T-cell (primary cell): ENCODE results near the gene RNF10. TPM values are rescaled to one million over a fixed set of nuclear protein-coding genes. Genes with fewer than 3 reads are reported as not detected.

ENCODE experiments used
- ATAC-seq, 4 experiments: fragments of 200-7000 bp in 3 of 4; fragments of 150-1000 bp in 1 of 4; cut with Tn5 transposase; replicated peaks in 1 of 4; 1 replicate in 3 of 4; 2 replicates in 1 of 4; pipeline ENCODE4 v1.10.0; 2021; ENCODE audit warnings: moderate library complexity in 3 of 4, mild to moderate bottlenecking in 2 of 4, moderate number of reproducible peaks in 1 of 4
- CTCF ChIA-PET, 2 donors: fragments of 300-600 bp; sonication (Branson Sonifier 250); formaldehyde crosslinking; loops; one replicate each; lab custom pipeline; 2022; ENCODE audit warnings: antibody characterized with exemption in 2 of 2; lab: Charles Lee
- POLR2A ChIA-PET, 2 donors: fragments of 300-600 bp; sonication (Branson Sonifier 250); formaldehyde crosslinking; loops; one replicate each; lab custom pipeline; 2022; ENCODE audit warnings: antibody characterized with exemption in 2 of 2; lab: Charles Lee
- DNase-seq, 35 experiments: peaks; one replicate each; pipeline versions ENCODE4 v3.0.0 to v3.0.0-alpha.2; 2013 to 2023
- H3K27ac ChIP-seq: one replicate; pipeline ENCODE4 v1.5.1; 2013; ENCODE audit warnings: low read length
- H3K27me3 ChIP-seq, 2 experiments: replicated peaks in 1 of 2; 1 replicate in 1 of 2; 2 replicates in 1 of 2; pipeline versions ENCODE4 v1.6.1 to v1.7.0; 2013; ENCODE audit warnings: low read length in 1 of 2, mixed read lengths in 1 of 2; ENCODE audit not compliant: control insufficient read depth in 2 of 2, insufficient read depth in 2 of 2; ENCODE audit errors: extremely low read depth in 1 of 2
- H3K36me3 ChIP-seq, 2 donors: 1 replicate in 1 of 2; 2 replicates in 1 of 2; pipeline versions ENCODE4 v1.6.1 to v1.7.0; 2013; ENCODE audit warnings: low read length in 1 of 2; ENCODE audit not compliant: control insufficient read depth in 2 of 2, insufficient read depth in 1 of 2; ENCODE audit errors: extremely low read depth in 1 of 2
- H3K4me1 ChIP-seq, 2 experiments: 1 replicate in 1 of 2; 2 replicates in 1 of 2; pipeline versions ENCODE4 v1.6.1 to v1.7.0; 2013; ENCODE audit warnings: low read length in 2 of 2, mixed read lengths in 1 of 2; ENCODE audit not compliant: insufficient read depth in 2 of 2, control insufficient read depth in 1 of 2; ENCODE audit errors: extremely low read depth in 1 of 2
- H3K4me3 ChIP-seq, 2 donors: 1 replicate in 1 of 2; 2 replicates in 1 of 2; pipeline versions ENCODE4 v1.5.1 to v1.7.0; 2013; ENCODE audit warnings: mild to moderate bottlenecking in 2 of 2, low read length in 1 of 2, moderate library complexity in 1 of 2; ENCODE audit not compliant: control insufficient read depth in 1 of 2; ENCODE audit errors: extremely low read depth in 1 of 2
- H3K9me3 ChIP-seq: 2 replicates; pipeline ENCODE4 v1.7.0; 2013
- H3K27ac Mint-ChIP-seq, 2 donors: one replicate each; pipeline ENCODE4 v1.8.0; 2020 to 2021; ENCODE audit warnings: mild to moderate bottlenecking in 2 of 2, mixed read lengths in 2 of 2
- H3K27me3 Mint-ChIP-seq, 2 donors: one replicate each; pipeline ENCODE4 v1.8.0; 2021 to 2022; ENCODE audit warnings: mixed read lengths in 2 of 2
- H3K36me3 Mint-ChIP-seq: one replicate; pipeline ENCODE4 v1.8.0; 2021; ENCODE audit warnings: mixed read lengths
- H3K4me1 Mint-ChIP-seq, 3 donors: one replicate each; pipeline ENCODE4 v1.8.0; 2020 to 2022; ENCODE audit warnings: mixed read lengths in 3 of 3, mild to moderate bottlenecking in 1 of 3
- H3K4me3 Mint-ChIP-seq, 3 donors: one replicate each; pipeline ENCODE4 v1.8.0; 2020 to 2022; ENCODE audit warnings: mild to moderate bottlenecking in 3 of 3, mixed read lengths in 3 of 3, moderate library complexity in 3 of 3
- H3K9me3 Mint-ChIP-seq, 3 donors: one replicate each; pipeline ENCODE4 v1.8.0; 2020 to 2022; ENCODE audit warnings: mixed read lengths in 3 of 3
- WGBS: methylation state at CpG from one replicate; pipeline ENCODE4 v1.1.5; 2013; ENCODE audit warnings: missing lambda C conversion rate; ENCODE audit not compliant: insufficient coverage; 5-methylcytosine and 5-hydroxymethylcytosine counted together
- total RNA-seq, 35 experiments: library from RNA in 6 of 35; stranded (reverse) in 6 of 35; fragments of 120-200 nt in 1 of 35; gene quantifications; one replicate each; pipeline versions ENCODE4 v1.2.1 to v1.2.4 and lab custom pipeline; 2013 to 2026

RNF10 gene
- total RNA-seq, 5 donors from 2014 or later (not counting 1 experiment from before 2014, with no cell fraction given): 204 to 348 (median 222) TPM

DNA sequence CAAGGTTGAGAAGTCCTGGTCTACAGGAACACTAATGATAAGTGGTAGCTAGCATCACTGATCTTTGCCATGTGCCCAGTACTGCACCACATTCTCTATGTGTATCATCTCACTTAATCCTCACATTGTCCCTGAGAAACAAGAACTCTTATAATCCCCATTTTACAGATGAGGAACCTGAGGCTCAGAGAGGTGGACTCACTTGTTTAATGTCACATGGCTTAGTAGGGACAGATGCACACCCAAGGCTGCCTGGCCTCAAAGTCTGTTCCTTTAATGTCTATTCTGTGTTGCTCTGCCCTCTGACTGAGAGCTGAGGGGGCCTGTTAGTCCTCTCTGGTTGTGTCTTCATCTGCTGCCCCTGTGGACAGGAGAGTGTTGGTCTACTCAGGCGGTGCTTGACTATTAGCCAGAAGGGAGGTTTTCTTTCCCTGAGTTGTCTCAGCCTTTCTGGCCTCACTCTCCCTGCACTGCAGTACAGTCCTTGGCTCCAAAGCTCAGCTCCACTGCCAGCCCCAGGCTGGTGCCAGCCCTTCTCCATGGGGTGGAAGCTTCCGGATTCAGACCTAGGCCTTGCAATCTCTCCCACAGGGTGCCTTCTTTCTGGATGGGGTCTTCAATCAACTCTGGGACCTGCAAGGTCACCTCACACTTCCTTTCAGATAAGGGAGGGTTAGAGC, 43.2 kb upstream of the RNF10 start:
- ChIA-PET CTCF (interaction anchor here in 1 of 2 donors (0.6 kb wide), 1 partner anchor 619 kb away, joined by 3 read pairs; no protein-coding TSS in a partner anchor), POLR2A (interaction anchor here in 1 of 2 donors (0.6 kb wide), 1 partner anchor 538 kb away, joined by 3 read pairs; no protein-coding TSS in a partner anchor)
- no peak overlapping the region for H3K4me3 ChIP-seq
- H3K27ac Mint-ChIP-seq: no peak overlapping the region
- no peaks in the 10 kb centered on the region for H3K9me3 Mint-ChIP-seq
- ATAC-seq (no peak), DNase-seq (no peak)
- H3K36me3 Mint-ChIP-seq: no peaks in the 10 kb centered on the region
- H3K4me1 Mint-ChIP-seq: peaks cover 5 to 10% (median 10%) of the 10 kb centered on the region in 3 donors
- H3K9me3 ChIP-seq: no peaks in the 10 kb centered on the region
- H3K4me1 ChIP-seq: peaks cover 4 to 6% of the 10 kb centered on the region in 2 experiments
- H3K27me3 ChIP-seq: no peaks in the 10 kb centered on the region
- H3K27ac ChIP-seq: no peak overlapping the region
- H3K27me3 Mint-ChIP-seq: no peaks in the 10 kb centered on the region
- no CpG with 5 or more reads among the region's 2 CpGs for WGBS
- H3K4me3 Mint-ChIP-seq: no peak overlapping the region
- H3K36me3 ChIP-seq: no peaks in the 10 kb centered on the region

DNA sequence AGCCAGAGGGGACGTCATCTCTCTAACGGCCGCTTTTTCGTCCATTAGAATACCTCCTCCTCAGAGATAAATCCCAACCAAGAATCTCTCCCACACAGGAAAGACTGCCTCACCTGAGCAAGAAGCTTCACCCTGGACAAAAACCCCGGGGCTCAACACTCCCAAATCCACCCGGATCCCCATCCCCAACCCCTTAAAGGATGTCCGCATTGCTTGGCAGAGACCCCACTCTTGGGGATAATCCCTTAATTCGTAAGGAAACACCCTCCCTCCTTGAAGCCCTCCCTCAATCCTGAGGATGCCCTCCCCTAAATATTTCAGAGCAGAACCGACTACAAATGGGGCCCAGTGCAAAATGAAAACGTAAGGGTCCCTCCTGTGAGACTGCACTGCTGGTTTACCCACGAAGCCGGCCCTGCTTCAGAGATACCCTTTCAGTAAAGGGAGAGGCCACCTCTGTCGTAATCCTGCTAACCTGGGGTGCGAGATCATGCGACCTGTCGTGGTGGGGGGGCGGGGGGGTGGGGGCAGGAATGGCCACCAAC, 38.9 kb upstream of the RNF10 start:
- Mint-ChIP-seq H3K4me3 (peak overlapping the region; percentile 88 to 96 (median 91)), H3K9me3 (no peaks in the 10 kb centered on the region), H3K36me3 (peaks cover 10% of the 10 kb centered on the region), H3K4me1 (peaks cover 24 to 33% (median 25%) of the 10 kb centered on the region in 3 donors), H3K27me3 (no peaks in the 10 kb centered on the region), H3K27ac (peak overlapping the region; percentile 21 to 68)
- ATAC-seq: peak in 3 of 4 experiments; percentile 1 to 3 (median 1)
- H3K36me3 ChIP-seq: peaks cover 0 to 6% of the 10 kb centered on the region in 2 donors
- H3K4me1 ChIP-seq: peaks cover 15 to 16% of the 10 kb centered on the region in 2 experiments
- no peaks in the 10 kb centered on the region for H3K9me3 ChIP-seq
- H3K27ac ChIP-seq: peak overlapping the region; percentile 63
- 63% methylated on average over 12 of the region's 17 CpGs for WGBS
- POLR2A ChIA-PET: interaction anchor here (0.5 to 2.1 kb wide), 6 partner anchors 10 to 294 kb away, joined by 3 to 6 read pairs (median 3); partner anchors contain the start of genes COQ5 (in 1 of the 2) and RPLP0 (in 1 of the 2)
- DNase-seq: peak in 2 of 35 experiments; percentile 3 to 4
- CTCF ChIA-PET: interaction anchor here in 1 of 2 donors (0.6 to 1.6 kb wide), 3 partner anchors 26 to 169 kb away, joined by 3 to 9 read pairs (median 5); partner anchors contain the start of gene SRSF9
- no peaks in the 10 kb centered on the region for H3K27me3 ChIP-seq
- peak overlapping the region; percentile 83 to 97 for H3K4me3 ChIP-seq

DNA sequence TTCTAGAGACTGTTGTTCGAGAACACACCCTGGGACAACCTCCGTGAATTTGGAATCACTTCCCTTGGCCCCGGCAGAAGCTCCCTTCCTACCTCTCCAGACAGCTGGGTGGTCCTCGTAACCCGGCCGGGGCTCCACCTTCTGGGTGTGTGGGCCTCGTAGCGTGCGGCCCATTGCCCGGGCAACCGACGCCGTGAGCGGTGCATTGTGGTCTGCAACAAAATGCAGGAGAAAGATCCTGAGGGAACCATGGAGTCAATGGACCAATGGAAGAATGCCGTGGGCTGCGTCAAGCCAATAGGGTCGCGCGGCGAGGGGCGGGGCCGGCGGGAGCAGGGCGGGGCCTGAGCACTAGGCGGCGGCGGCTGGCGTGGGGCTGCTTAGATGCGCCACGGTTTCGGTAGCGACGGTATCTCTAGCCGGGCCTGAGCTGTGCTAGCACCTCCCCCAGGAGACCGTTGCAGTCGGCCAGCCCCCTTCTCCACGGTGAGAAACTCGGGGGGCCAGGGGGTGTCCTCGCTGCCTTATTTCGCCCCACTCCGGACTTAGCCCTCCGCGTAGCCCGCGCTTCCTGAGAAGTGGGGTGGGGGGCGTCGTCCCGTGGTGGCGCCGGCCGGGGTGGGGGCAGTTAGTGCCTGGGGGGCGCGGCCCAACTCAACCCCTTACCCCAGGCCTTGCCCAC, 38.3 kb upstream of the RNF10 start, which contains the start of gene DYNLL1:
Gene DYNLL1, plus strand, starts transcription at position 383 of the 682 bp plus-strand sequence. CDS start 309 bp downstream, outside the sequence.
- Mint-ChIP-seq H3K9me3 (no peaks in the 10 kb centered on the region), H3K4me1 (peaks cover 29 to 37% (median 31%) of the 10 kb centered on the region in 3 donors), H3K27me3 (no peaks in the 10 kb centered on the region), H3K36me3 (peaks cover 15% of the 10 kb centered on the region), H3K27ac (peak within 1 kb of the TSS; percentile 90 to 93), H3K4me3 (peak within 1 kb of the TSS; percentile 88 to 96 (median 91))
- ChIA-PET CTCF (interaction anchor here (0.6 to 1.6 kb wide), 8 partner anchors 25 to 1368 kb away, joined by 3 to 9 read pairs (median 4); partner anchors contain the start of gene SRSF9 (in 1 of the 2)), POLR2A (interaction anchor here (0.6 to 2.1 kb wide), 9 partner anchors 9 to 295 kb away, joined by 3 to 10 read pairs (median 3); partner anchors contain the start of genes COQ5 (in 1 of the 2), RNU4-2 (in 1 of the 2) and RPLP0 (in 1 of the 2))
- peaks cover 15 to 16% of the 10 kb centered on the region in 2 experiments for H3K4me1 ChIP-seq
- no peaks in the 10 kb centered on the region for H3K9me3 ChIP-seq
- H3K36me3 ChIP-seq: peaks cover 0 to 9% of the 10 kb centered on the region in 2 donors
- H3K27ac ChIP-seq: peak within 1 kb of the TSS; percentile 63
- H3K27me3 ChIP-seq: no peaks in the 10 kb centered on the region
- H3K4me3 ChIP-seq: peak within 1 kb of the TSS; percentile 83 to 97
- DNase-seq (peak; percentile 89 to 99 (median 95)), ATAC-seq (peak; percentile 95 to 99 (median 97))
- WGBS: 0% methylated on average over 22 of the region's 53 CpGs

DNA sequence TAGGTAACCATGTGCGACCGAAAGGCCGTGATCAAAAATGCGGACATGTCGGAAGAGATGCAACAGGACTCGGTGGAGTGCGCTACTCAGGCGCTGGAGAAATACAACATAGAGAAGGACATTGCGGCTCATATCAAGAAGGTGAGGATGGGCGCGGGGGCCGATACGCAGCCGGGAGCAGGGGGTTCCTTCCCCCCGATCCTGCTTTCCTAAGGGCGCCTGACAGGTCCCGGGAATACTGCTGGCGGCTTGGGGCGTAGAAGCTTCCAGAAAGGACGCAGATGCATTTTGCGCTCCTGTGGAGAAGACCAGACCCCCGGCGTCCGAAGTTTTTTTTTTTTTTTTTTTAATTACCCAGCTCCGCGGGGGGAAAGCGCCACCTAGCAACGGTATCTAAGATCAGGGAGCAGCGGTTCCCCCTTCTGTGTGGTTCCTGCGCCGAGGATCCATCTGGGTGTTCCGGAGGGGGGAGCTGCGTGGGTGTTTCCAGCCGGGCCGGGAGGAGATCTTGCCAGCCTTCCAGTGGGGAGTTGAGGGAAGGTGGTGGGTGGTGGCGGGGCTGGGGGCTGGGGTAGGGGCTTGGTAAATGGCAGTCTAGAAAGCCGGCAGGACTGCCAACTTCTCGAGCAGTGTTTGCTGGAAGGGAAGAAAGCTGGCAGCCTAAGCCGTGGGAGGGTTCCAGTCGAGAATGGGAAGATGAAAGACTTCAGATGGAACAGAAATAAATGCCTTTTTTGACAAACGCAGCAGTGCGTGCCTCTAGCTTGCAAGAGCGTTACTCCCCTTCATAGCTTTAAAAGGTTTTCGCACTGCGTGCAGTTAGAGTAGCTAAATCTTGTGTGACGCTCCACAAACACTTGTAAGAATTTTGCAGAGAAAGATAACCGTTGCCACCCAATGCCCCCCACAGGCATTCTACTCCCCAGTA, 37.5 kb upstream of the RNF10 start:
- H3K36me3 Mint-ChIP-seq: peaks cover 15% of the 10 kb centered on the region
- no peaks in the 10 kb centered on the region for H3K9me3 ChIP-seq
- peak overlapping the region; percentile 42 for H3K27ac ChIP-seq
- ChIA-PET CTCF (interaction anchor here (0.6 to 1.6 kb wide), 10 partner anchors 23 to 1570 kb away, joined by 3 to 9 read pairs (median 4); partner anchors contain the start of gene SRSF9 (in 1 of the 2)), POLR2A (interaction anchor here (0.6 to 2.1 kb wide), 11 partner anchors 9 to 295 kb away, joined by 3 to 10 read pairs (median 3); partner anchors contain the start of genes COQ5 (in 2 of the 2), RNU4-2 (in 1 of the 2) and RPLP0 (in 1 of the 2))
- H3K4me3 Mint-ChIP-seq: peak overlapping the region; percentile 88 to 96 (median 91)
- peaks cover 15 to 16% of the 10 kb centered on the region in 2 experiments for H3K4me1 ChIP-seq
- no peaks in the 10 kb centered on the region for H3K27me3 ChIP-seq
- no peaks in the 10 kb centered on the region for H3K27me3 Mint-ChIP-seq
- ATAC-seq: peak; percentile 26 to 43 (median 35)
- no peaks in the 10 kb centered on the region for H3K9me3 Mint-ChIP-seq
- under 1% methylated on average over 33 of the region's 47 CpGs for WGBS
- H3K4me1 Mint-ChIP-seq: peaks cover 29 to 37% (median 33%) of the 10 kb centered on the region in 3 donors
- H3K36me3 ChIP-seq: peaks cover 0 to 9% of the 10 kb centered on the region in 2 donors
- peak in 33 of 35 experiments; percentile 7 to 76 (median 32) for DNase-seq
- peak overlapping the region; percentile 90 to 93 for H3K27ac Mint-ChIP-seq
- H3K4me3 ChIP-seq: peak overlapping the region; percentile 83 to 97

DNA sequence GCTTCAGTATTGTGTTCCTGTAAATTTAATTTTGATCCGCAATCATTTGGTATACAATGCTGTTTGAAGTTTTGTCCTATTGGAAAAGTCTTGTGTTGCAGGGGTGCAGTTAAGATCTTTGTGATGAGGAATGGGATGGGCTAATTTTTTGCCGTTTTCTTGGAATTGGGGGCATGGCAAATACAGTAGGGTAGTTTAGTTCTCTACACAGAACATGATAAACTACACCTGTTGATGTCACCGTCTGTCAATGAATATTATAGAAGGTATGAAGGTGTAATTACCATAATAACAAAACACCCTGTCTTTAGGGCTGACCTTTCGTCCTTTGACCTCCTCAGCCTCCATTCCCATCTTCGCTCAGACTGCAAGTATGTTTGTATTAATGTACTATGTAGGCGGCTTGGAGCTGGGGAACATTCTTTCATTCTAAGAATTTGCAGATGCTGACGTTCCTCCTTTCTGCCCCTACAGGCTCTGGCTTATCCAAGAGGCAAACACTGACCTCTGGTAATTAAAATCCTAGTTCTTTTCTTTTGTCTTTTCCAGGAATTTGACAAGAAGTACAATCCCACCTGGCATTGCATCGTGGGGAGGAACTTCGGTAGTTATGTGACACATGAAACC, 36.5 kb upstream of the RNF10 start:
- Histone ChIP-seq H3K4me3 (peak overlapping the region; percentile 83 to 97), H3K36me3 (peaks cover 3 to 11% of the 10 kb centered on the region in 2 donors), H3K27me3 (no peaks in the 10 kb centered on the region), H3K4me1 (peaks cover 15 to 16% of the 10 kb centered on the region in 2 experiments), H3K27ac (no peak overlapping the region), H3K9me3 (no peaks in the 10 kb centered on the region)
- 83% methylated on average over 1 of the region's 9 CpGs for WGBS
- POLR2A ChIA-PET: interaction anchor here in 1 of 2 donors (0.7 to 2.1 kb wide), 2 partner anchors 31 to 296 kb away, joined by 3 to 6 read pairs; partner anchors contain the start of genes COQ5 and RPLP0
- H3K27me3 Mint-ChIP-seq: no peaks in the 10 kb centered on the region
- peaks cover 29 to 37% (median 33%) of the 10 kb centered on the region in 3 donors for H3K4me1 Mint-ChIP-seq
- peak overlapping the region; percentile 88 to 96 (median 91) for H3K4me3 Mint-ChIP-seq
- no peak for DNase-seq
- peaks cover 15% of the 10 kb centered on the region for H3K36me3 Mint-ChIP-seq
- peak overlapping the region; percentile 90 to 93 for H3K27ac Mint-ChIP-seq
- CTCF ChIA-PET: interaction anchor here in 1 of 2 donors (0.8 kb wide), 1 partner anchor 43 kb away, joined by 3 read pairs; no protein-coding TSS in a partner anchor
- H3K9me3 Mint-ChIP-seq: no peaks in the 10 kb centered on the region
- no peak for ATAC-seq
